NCI-H1930 (cell line): ENCODE data around the gene CDK6.
"Not testable (repeated sequence)": the region's sequence is repeated elsewhere in the genome, so short reads cannot be mapped to it uniquely, and the experiment has no call there.

ENCODE experiments used
- DNase-seq, 2 experiments: peaks; one replicate each; lab custom pipeline; 2025; lab: John Stamatoyannopoulos, UW

The CDK6 gene

DNA sequence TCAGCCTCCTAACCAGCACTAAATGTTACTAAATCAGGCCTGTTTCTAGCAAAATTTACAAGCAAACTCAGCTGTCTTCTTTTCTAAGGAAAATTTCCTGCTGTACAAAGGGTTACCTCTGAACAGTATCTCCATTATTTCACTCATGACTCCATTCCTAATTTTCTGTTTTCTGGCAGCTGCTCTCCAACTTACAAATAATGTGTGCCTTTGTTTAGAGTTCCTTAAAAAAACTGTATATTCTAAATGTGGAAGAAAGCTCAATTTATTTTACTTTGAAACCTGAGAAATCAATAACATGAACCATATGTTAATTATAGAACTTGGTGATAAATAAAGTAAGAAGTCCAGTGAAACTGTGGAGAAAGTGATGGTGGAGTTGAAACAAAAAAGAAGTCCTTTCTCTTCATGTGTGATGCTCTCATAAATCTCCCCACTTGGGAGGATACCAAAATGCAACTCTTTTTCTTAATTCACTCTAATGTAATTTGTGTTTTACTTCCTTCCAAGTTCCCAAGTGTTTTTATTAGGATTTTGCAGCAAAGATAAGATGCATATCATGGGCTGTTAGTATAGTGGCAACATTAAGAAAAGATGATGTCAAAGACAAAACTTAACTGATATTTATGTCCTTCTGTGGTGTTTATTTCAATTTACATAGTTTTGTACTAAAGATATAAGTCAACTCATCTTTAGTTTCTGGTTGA lies 74.8 kb downstream of the CDK6 start:
- no peak for DNase-seq

DNA sequence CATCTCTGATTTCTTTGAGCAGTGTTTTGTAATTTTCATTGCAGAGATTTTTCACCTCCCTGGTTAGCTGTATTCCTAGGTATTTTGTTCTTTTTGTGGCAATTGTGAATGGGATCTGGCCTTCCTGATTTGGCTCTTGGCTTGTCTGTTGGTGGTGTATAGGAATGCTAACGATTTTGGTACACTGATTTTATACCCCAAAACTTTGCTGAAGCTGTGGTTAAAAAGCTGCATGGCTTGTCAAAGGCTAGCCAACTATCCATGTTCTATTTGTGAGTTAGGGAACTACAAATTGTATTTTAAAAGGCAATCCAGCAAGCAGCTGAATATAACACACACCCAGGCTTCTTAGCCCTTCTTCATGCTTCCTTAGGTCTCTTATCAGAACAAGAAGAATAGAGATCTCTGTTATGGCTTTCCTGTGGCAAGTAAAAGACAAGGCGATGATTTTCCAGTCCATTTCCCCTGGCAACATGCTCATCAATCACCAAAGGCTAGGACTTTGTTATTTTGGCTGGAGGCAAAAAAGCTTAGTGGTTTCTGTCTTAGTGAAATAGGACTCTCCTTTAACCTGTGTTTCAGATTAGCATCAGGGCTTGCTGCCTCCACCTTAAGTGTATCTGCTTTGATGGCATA lies 77.5 kb downstream of the CDK6 start:
- DNase-seq = no peak

GRCh38 chr7:92757311-92757910 lies 79.0 kb downstream of the CDK6 start:
- not testable (repeated sequence) for DNase-seq

- no peak for DNase-seq
These were observed 80.7 kb downstream of the CDK6 start for GRCh38 chr7:92755680-92756079.

GRCh38 chr7:92754919-92755581 lies 81.3 kb downstream of the CDK6 start:
- no peak for DNase-seq

DNA sequence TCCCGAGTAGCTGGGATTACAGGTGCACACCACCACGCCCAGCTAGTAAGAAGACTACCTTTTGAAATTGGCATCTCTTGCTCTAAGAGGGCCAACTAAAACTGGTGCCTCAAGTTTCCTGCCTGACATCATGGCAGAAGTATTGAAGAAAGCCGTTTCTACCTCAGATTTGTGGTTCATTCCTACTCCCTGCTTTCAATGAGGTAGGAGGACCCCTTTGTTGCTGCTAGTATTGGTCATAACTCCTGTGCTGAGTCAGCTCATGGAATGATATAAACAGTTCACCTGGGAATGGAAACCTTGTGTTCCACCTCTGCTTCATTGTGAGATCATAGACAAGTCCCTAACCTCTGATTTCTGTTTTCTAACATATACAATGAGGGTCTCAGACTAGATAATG lies 82.8 kb downstream of the CDK6 start:
- DNase-seq = no peak

DNA sequence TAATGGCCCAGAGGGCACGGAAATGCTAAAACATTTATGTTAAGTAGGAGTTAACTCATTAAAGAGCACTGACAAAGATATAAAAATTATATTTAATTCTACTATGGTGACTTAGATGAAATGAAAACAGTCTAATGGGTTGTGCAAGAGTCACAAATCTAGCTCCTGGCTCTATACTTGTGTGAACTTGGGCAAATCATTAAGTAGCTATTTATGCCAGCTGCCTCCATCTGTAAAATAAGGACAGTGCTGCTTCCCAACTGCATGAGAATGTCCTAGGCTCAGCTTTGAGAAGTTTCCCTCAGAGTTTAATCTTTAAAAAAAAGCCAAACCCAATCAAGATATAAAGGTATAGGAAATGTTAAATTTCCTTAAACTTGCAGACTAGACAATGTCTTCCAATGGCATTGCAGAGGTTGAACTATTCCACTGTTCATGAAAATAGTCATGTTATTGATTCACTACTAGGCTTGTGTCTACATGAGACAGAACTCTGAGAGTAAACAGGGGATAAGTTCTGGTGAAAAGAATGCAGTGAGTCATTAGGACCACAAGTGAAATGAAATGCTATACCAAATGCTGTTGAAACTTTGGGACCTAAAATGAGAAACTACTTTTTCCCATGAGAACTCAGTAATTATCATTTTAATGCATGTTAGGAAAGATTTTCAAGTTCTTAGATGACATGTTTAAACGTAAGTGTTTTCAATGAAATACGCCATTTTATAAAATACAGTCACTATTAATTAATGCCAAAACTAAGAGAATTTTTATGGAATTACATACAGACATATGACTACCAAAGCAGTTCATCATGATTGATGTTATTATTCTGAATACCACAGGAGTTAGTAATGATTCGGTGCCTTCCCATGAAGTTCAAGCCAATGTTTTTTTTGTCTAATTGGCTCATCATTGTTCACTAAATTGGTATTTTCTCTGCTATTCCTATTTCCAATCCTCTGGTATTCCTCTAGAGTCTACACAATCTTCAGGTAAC lies 84.2 kb downstream of the CDK6 start:
- no peak for DNase-seq

GRCh38 chr7:92750946-92751345 lies 85.4 kb downstream of the CDK6 start:
- no peak for DNase-seq

DNA sequence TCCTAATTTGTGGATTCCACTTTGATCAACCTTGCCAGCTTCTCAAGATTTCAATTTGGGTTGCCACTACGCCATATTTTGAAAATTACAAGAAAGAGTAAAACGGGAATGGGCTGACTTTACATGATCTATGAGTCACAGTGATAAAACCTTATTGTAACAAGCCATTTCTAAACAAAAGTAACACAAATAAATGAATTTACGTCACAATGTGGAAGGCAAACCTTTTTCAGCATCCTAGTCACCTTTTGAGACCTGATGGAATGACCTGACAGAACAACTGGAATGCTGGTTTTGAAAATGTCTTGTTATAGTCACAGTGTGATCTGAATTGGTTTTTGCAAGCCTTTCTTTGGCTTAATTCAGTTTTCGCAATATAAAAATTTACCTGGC lies 85.9 kb downstream of the CDK6 start:
- no peak for DNase-seq

DNA sequence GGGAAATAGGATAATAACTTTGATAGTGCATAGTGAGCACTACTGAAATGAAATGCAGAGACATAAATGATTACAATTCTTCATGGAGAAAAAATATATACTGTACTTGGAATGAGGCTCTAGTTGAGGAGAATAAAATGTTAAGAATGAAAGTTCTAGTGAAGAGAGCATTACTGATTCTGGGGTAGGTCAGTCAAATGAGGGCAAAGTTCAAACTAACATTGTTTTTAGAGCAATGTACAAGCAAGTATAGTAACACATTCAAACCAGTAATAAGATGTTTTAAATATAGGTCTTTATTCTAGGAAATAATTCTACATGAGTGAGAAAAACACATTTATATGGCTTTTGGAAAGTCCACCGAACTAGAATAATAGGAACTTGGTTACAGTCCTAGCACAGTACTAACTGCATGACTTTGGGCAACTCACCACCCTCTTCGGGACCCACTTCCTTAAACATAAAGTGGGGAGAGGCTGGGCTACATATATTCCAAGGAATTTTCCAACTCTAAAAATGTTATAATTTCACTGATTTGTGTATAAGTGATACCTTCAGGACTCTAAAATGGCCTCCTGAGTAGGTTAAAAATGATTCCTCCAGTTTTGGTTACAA lies 86.4 kb downstream of the CDK6 start:
- no peak for DNase-seq

- no peak for DNase-seq
These were observed 87.0 kb downstream of the CDK6 start for GRCh38 chr7:92749327-92749755.

- DNase-seq = no peak
These were observed 87.9 kb downstream of the CDK6 start for GRCh38 chr7:92748495-92748894.

- DNase-seq = no peak
These were observed 89.1 kb downstream of the CDK6 start for GRCh38 chr7:92747041-92747835.

DNA sequence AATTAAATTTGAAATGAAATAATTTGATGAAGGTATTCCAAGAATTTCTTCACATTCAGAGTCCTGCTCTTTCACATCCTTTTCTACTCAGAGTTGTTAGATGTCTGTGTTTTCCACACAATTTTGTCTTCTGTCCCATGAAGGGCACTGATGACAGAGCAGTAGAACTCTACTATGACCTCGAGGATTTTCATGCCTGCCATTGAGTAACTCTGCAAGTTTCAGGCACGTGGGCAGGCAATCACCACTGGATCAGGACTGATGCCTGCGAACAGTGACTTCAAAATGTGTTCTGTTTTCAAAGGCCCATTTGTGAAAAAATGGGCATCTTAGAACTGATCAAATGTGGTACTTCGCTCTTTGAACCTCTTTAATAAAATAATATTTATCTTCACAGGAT lies 91.1 kb downstream of the CDK6 start:
- DNase-seq = no peak

DNA sequence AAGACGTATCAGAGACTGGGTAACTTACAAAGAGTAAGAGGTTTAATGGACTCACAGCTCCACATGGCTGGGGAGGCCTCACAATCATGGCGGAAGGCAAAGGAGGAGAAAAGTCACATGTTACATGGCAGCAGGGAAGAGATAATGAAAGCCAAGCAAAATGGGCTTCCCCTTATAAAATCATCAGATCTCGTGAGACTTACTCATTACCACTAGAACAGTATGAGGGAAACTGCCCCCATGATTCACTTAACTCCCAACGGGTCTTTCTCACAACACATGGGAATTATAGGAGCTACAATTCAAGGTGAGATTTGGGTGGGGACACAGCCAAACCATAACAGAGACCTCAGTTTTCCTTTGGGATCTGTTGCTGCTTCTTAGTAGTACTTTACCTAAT lies 92.2 kb downstream of the CDK6 start:
- DNase-seq = not testable (repeated sequence)

- no peak for DNase-seq
These were observed 94.2 kb downstream of the CDK6 start for GRCh38 chr7:92742186-92742585.

DNA sequence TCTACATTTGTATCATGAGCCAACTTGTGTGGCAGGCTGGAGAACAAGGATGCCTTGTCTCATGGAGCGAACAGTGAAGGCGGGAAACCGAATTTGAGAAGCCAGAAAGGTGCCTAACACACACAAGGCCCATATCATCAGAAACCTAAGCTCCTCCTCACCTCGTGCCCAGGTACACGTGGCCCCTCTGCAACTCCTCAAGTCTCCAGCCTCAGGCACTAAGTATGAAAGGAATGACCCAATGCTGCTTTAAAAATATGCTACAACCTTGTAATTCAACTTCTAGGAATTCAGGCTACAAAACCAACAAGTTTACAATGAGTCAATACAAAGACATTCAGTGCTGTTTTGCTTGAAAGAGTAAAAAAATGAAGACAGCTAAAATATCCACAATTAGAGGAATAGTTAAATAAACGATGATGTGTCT lies 95.7 kb downstream of the CDK6 start:
- DNase-seq = no peak

GRCh38 chr7:92740134-92740533 lies 96.2 kb downstream of the CDK6 start:
- DNase-seq = no peak

GRCh38 chr7:92739091-92739490 lies 97.3 kb downstream of the CDK6 start:
- DNase-seq = no peak

DNA sequence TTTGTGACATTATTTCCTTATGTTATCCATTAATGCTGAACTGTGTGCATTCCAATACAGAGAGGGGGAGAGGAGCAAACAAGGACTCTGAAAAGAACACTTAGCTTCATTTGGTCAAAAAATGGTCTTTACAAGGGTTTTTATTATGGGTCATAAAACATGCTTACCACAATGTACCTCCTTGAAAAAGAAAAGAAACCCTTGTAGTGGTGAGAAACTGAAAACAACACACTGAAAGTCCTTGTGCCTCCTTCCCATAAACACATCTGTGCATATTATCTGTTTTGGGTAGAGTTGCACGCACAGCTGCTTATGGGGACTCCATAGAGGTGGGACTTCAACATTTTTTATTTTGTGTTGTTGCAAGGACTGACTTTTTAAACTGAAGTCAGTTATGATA lies 98.7 kb downstream of the CDK6 start:
- DNase-seq = no peak
